H9 (cell line): Measurements from ENCODE around the gene FAM237B. TPM values are rescaled to one million over a fixed set of nuclear protein-coding genes. Genes with fewer than 3 reads are reported as not detected.

Experiments used
- DNase-seq: peaks from one replicate; pipeline ENCODE4 v3.0.0-alpha.2; 2017
- H2AFZ ChIP-seq: one replicate; pipeline ENCODE4 v1.6.1; 2013; ENCODE audit warnings: mild to moderate bottlenecking, low read length, control low read depth, moderate library complexity
- H2AK5ac ChIP-seq: 2 replicates; pipeline ENCODE4 v1.6.1; 2013; ENCODE audit warnings: low read length, control low read depth, mixed read lengths; ENCODE audit not compliant: insufficient read length
- H2BK120ac ChIP-seq: one replicate; pipeline ENCODE4 v1.6.1; 2013; ENCODE audit warnings: low read depth, mild to moderate bottlenecking, low read length, control low read depth, inconsistent platforms; ENCODE audit not compliant: poor library complexity, severe bottlenecking
- H2BK12ac ChIP-seq: 2 replicates; pipeline ENCODE4 v1.6.1; 2013; ENCODE audit warnings: low read length, control low read depth, mixed read lengths, low read depth; ENCODE audit not compliant: insufficient read length
- H2BK15ac ChIP-seq: 2 replicates; pipeline ENCODE4 v1.6.1; 2013; ENCODE audit warnings: low read depth, low read length, control low read depth
- H2BK20ac ChIP-seq: one replicate; pipeline ENCODE4 v1.6.1; 2013; ENCODE audit warnings: low read depth, mild to moderate bottlenecking, low read length, control low read depth, inconsistent platforms; ENCODE audit not compliant: poor library complexity, severe bottlenecking
- H2BK5ac ChIP-seq: 2 replicates; pipeline ENCODE4 v1.6.1; 2013; ENCODE audit warnings: low read length, control low read depth, mixed read lengths; ENCODE audit not compliant: insufficient read length
- H3K14ac ChIP-seq: 2 replicates; pipeline ENCODE4 v1.6.1; 2013; ENCODE audit warnings: low read length, control low read depth; ENCODE audit not compliant: insufficient read depth
- H3K18ac ChIP-seq: 2 replicates; pipeline ENCODE4 v1.6.1; 2013; ENCODE audit warnings: low read depth, mild to moderate bottlenecking, mixed read lengths, low read length, control low read depth; ENCODE audit not compliant: insufficient read length
- H3K23ac ChIP-seq: 2 replicates; pipeline ENCODE4 v1.6.1; 2013; ENCODE audit warnings: low read length, control low read depth, mixed read lengths, low read depth; ENCODE audit not compliant: insufficient read length
- H3K23me2 ChIP-seq: 2 replicates; pipeline ENCODE4 v1.6.1; 2013; ENCODE audit warnings: low read depth, mild to moderate bottlenecking, mixed read lengths, low read length, control low read depth; ENCODE audit not compliant: insufficient read length, poor library complexity, severe bottlenecking
- H3K27ac ChIP-seq: 2 replicates; pipeline ENCODE4 v1.5.1; 2013; ENCODE audit warnings: low read length, control low read depth, mixed read lengths, low read depth; ENCODE audit not compliant: insufficient read length
- H3K27me3 ChIP-seq: 2 replicates; pipeline ENCODE4 v1.6.1; 2013; ENCODE audit warnings: low read length, control low read depth, inconsistent platforms; ENCODE audit not compliant: insufficient read depth
- H3K4ac ChIP-seq: 2 replicates; pipeline ENCODE4 v1.6.1; 2013; ENCODE audit warnings: low read depth, mild to moderate bottlenecking, control low read depth, inconsistent platforms, low read length, moderate library complexity
- H3K4me1 ChIP-seq: 2 replicates; pipeline ENCODE4 v1.6.1; 2013; ENCODE audit warnings: low read length, control low read depth, inconsistent platforms; ENCODE audit not compliant: insufficient read depth
- H3K4me2 ChIP-seq: 2 replicates; pipeline ENCODE4 v1.6.1; 2013; ENCODE audit warnings: low read length, control low read depth, mixed read lengths; ENCODE audit not compliant: insufficient read length, insufficient read depth
- H3K56ac ChIP-seq: 2 replicates; pipeline ENCODE4 v1.6.1; 2013; ENCODE audit warnings: low read depth, mild to moderate bottlenecking, mixed read lengths, low read length, control low read depth; ENCODE audit not compliant: insufficient read length
- H3K79me1 ChIP-seq: 2 replicates; pipeline ENCODE4 v1.6.1; 2013; ENCODE audit warnings: low read depth, mild to moderate bottlenecking, moderate library complexity, low read length, control low read depth, inconsistent platforms; ENCODE audit not compliant: insufficient read depth, poor library complexity, severe bottlenecking
- H3K79me2 ChIP-seq: 2 replicates; pipeline ENCODE4 v1.6.1; 2013; ENCODE audit warnings: low read length, control low read depth, inconsistent platforms; ENCODE audit not compliant: insufficient read depth
- H3K9ac ChIP-seq: 2 replicates; pipeline ENCODE4 v1.6.1; 2013; ENCODE audit warnings: low read length, control low read depth, mixed read lengths; ENCODE audit not compliant: insufficient read length; ENCODE audit errors: extremely low read depth
- H3K9me3 ChIP-seq: one replicate; pipeline ENCODE4 v1.6.1; 2013; ENCODE audit warnings: low read depth, low read length, inconsistent platforms; ENCODE audit not compliant: control insufficient read depth
- H3T11ph ChIP-seq: one replicate; pipeline ENCODE4 v1.6.1; 2013; ENCODE audit warnings: mild to moderate bottlenecking, low read length, control low read depth, inconsistent platforms
- H4K20me1 ChIP-seq: one replicate; pipeline ENCODE4 v1.6.1; 2013; ENCODE audit not compliant: control insufficient read depth, insufficient read length, insufficient read depth
- H4K5ac ChIP-seq: 2 replicates; pipeline ENCODE4 v1.6.1; 2013; ENCODE audit warnings: low read depth, mild to moderate bottlenecking, mixed read lengths, low read length, control low read depth; ENCODE audit not compliant: insufficient read length
- H4K8ac ChIP-seq: replicated peaks from 2 replicates; pipeline ENCODE4 v1.6.1; 2013; ENCODE audit warnings: low read length, control low read depth, mixed read lengths, low read depth; ENCODE audit not compliant: insufficient read length
- H4K91ac ChIP-seq: 2 replicates; pipeline ENCODE4 v1.6.1; 2013; ENCODE audit warnings: low read depth, mild to moderate bottlenecking, moderate library complexity, mixed read lengths, low read length, control low read depth; ENCODE audit not compliant: insufficient read length
- H3K27ac Mint-ChIP-seq, 3 experiments: 2 replicates in 2 of 3; 3 replicates in 1 of 3; pipeline ENCODE4 v1.8.0; 2020 to 2021; ENCODE audit warnings: mixed read lengths in 3 of 3, mild to moderate bottlenecking in 1 of 3, moderate library complexity in 1 of 3
- H3K27me3 Mint-ChIP-seq: 2 replicates; pipeline ENCODE4 v1.8.0; 2021; ENCODE audit warnings: low read depth, mild to moderate bottlenecking, moderate library complexity, mixed read lengths
- H3K36me3 Mint-ChIP-seq, 3 experiments: 2 replicates in 2 of 3; 3 replicates in 1 of 3; pipeline ENCODE4 v1.8.0; 2020 to 2021; ENCODE audit warnings: low read depth in 3 of 3, mixed read lengths in 3 of 3; ENCODE audit not compliant: insufficient read depth in 1 of 3
- H3K4me1 Mint-ChIP-seq, 2 experiments: 2 replicates each; pipeline ENCODE4 v1.8.0; 2020; ENCODE audit warnings: mixed read lengths in 2 of 2
- H3K4me3 Mint-ChIP-seq, 2 experiments: 2 replicates in 1 of 2; 3 replicates in 1 of 2; pipeline ENCODE4 v1.8.0; 2020 to 2021; ENCODE audit warnings: mild to moderate bottlenecking in 2 of 2, mixed read lengths in 2 of 2, moderate library complexity in 1 of 2
- H3K9me3 Mint-ChIP-seq, 2 experiments: 2 replicates in 1 of 2; 3 replicates in 1 of 2; pipeline ENCODE4 v1.8.0; 2020; ENCODE audit warnings: mild to moderate bottlenecking in 2 of 2, mixed read lengths in 2 of 2, moderate library complexity in 1 of 2
- CTCF ChIP-seq: fragments of 200-600 bp; sonication (generic); conservative IDR thresholded peaks from 3 replicates; pipeline ENCODE4 v1.8.0; 2021; ENCODE audit warnings: antibody characterized with exemption, mild to moderate bottlenecking
- total RNA-seq: library from RNA; stranded (reverse); gene quantifications from 2 replicates; pipeline ENCODE4 v1.2.1, GENCODE V29; 2021

The FAM237B gene
- total RNA-seq, 1 experiment from 2014 or later = not detected

- Histone ChIP-seq H4K91ac (no peak overlapping the region), H3K27ac (no peak overlapping the region), H3K9ac (no peak overlapping the region), H4K20me1 (no peaks in the 10 kb centered on the region), H3K79me2 (peaks cover 2% of the 10 kb centered on the region; the same call in 1 of the 2 replicates), H2BK120ac (no peak overlapping the region), H3K9me3 (no peaks in the 10 kb centered on the region), H3K4me1 (no peaks in the 10 kb centered on the region), H3K23me2 (peaks cover 5% of the 10 kb centered on the region), H2BK12ac (no peak overlapping the region), H2BK15ac (no peak overlapping the region), H3K27me3 (no peaks in the 10 kb centered on the region), H3K56ac (no peak overlapping the region), H2BK20ac (no peak overlapping the region), H4K8ac (no peak overlapping the region), H3K23ac (no peak overlapping the region), H3K79me1 (no peaks in the 10 kb centered on the region), H3T11ph (no peak overlapping the region), H2AFZ (no peak overlapping the region), H3K14ac (no peak overlapping the region), H2BK5ac (no peak overlapping the region), H2AK5ac (no peak overlapping the region), H3K18ac (no peak overlapping the region), H3K4ac (no peak overlapping the region), H3K4me2 (no peak overlapping the region), H4K5ac (no peak overlapping the region)
- Mint-ChIP-seq H3K4me1 (peaks cover 7 to 12% of the 10 kb centered on the region in 2 experiments), H3K4me3 (peak overlapping the region; percentile 97 to 98; a peak in 3 of 5 replicates), H3K27me3 (no peaks in the 10 kb centered on the region; the same call in 1 of the 2 replicates), H3K9me3 (no peaks in the 10 kb centered on the region; a peak in 1 of 5 replicates), H3K27ac (no peak overlapping the region; a peak in 2 of 7 replicates), H3K36me3 (peaks cover 0 to 2% (median 0%) of the 10 kb centered on the region in 3 experiments; a peak in 2 of 7 replicates)
- TF ChIP-seq CTCF = no peak
- DNase-seq = no peak
These were observed 23.9 kb upstream of the FAM237B start for GRCh38 chr7:90345016-90345415.
